Suppressor macrophage (primary cell): ENCODE data around the gene C2orf68.
A peak's percentile ranks its signal among the peaks of the same experiment; 100 is the strongest.
"Not testable (repeated sequence)": the region's sequence is repeated elsewhere in the genome, so short reads cannot be mapped to it uniquely, and the experiment has no call there.

Source experiments
- DNase-seq, 4 experiments: peaks; one replicate each; pipeline ENCODE4 v3.0.0-alpha.2; 2020 to 2022

C2orf68 gene

GRCh38 chr2:85628658-85629057, 16.8 kb upstream of the C2orf68 start:
- peak in 1 of 4 experiments; percentile 23 for DNase-seq

GRCh38 chr2:85623991-85624390, 12.1 kb upstream of the C2orf68 start:
- no peak for DNase-seq

GRCh38 chr2:85621338-85621737, 9.5 kb upstream of the C2orf68 start:
- DNase-seq = no peak

GRCh38 chr2:85619617-85620016, 7.8 kb upstream of the C2orf68 start:
- DNase-seq = no peak

GRCh38 chr2:85617723-85618122, 5.9 kb upstream of the C2orf68 start:
- not testable (repeated sequence) for DNase-seq

- DNase-seq = no peak
Measured at GRCh38 chr2:85615413-85615728, 3.5 kb upstream of the C2orf68 start.

- DNase-seq = not testable (repeated sequence)
Measured at GRCh38 chr2:85614757-85615156, 2.9 kb upstream of the C2orf68 start.

- no peak for DNase-seq
Measured at GRCh38 chr2:85613717-85614515, 2.0 kb upstream of the C2orf68 start.

GRCh38 chr2:85611217-85611704, 605 bp downstream of the C2orf68 start:
- DNase-seq = no peak

- no peak for DNase-seq
Measured at GRCh38 chr2:85607268-85608215, 4.3 kb downstream of the C2orf68 start.

GRCh38 chr2:85606116-85606455, 5.8 kb downstream of the C2orf68 start:
- DNase-seq = no peak

- DNase-seq = no peak
Measured at GRCh38 chr2:85605406-85606115, 6.3 kb downstream of the C2orf68 start.

GRCh38 chr2:85604568-85605339, 7.1 kb downstream of the C2orf68 start:
- no peak for DNase-seq

- DNase-seq = not testable (repeated sequence)
Measured at GRCh38 chr2:85604133-85604444, 7.8 kb downstream of the C2orf68 start.

- peak; percentile 96 to 99 (median 98) for DNase-seq
Measured at GRCh38 chr2:85602476-85603234, 9.2 kb downstream of the C2orf68 start, which contains the start of gene TMEM150A. Gene TMEM150A, minus strand, starts transcription at chr2:85602698. Its CDS starts 750 bp downstream, at chr2:85601948.

GRCh38 chr2:85601771-85602475, 9.9 kb downstream of the C2orf68 start:
- DNase-seq = peak; percentile 53 to 83 (median 66)

GRCh38 chr2:85600951-85601770, 10.7 kb downstream of the C2orf68 start:
- no peak for DNase-seq

- DNase-seq = no peak
Measured at GRCh38 chr2:85600235-85600575, 11.7 kb downstream of the C2orf68 start.

- DNase-seq = no peak
Measured at GRCh38 chr2:85599468-85600234, 12.2 kb downstream of the C2orf68 start.
